DND-41 (cell line): Measurements from ENCODE around the gene KANSL1L.

Source experiments
- ATAC-seq: fragments of 200-7000 bp; cut with Tn5 transposase; 3 replicates; pipeline ENCODE4 v1.9.1; 2021; ENCODE audit warnings: low read depth; ENCODE audit not compliant: insufficient read depth
- DNase-seq: peaks from one replicate; pipeline ENCODE4 v3.0.0-alpha.2; 2020
- H2AFZ ChIP-seq: 2 replicates; pipeline ENCODE4 v1.6.0; 2012; ENCODE audit warnings: low read depth, low read length
- H3K27ac ChIP-seq: 2 replicates; pipeline ENCODE4 v1.5.1; 2012; ENCODE audit warnings: low read length, inconsistent platforms
- H3K27me3 ChIP-seq: fragments of 200-600 bp; sonication (generic); 2 replicates; pipeline ENCODE4 v1.6.0; 2012; ENCODE audit warnings: low read length, mild to moderate bottlenecking, inconsistent platforms; ENCODE audit not compliant: insufficient read depth, poor library complexity
- H3K36me3 ChIP-seq: 2 replicates; pipeline ENCODE4 v1.5.1; 2012; ENCODE audit warnings: low read length, inconsistent platforms; ENCODE audit not compliant: insufficient read depth
- H3K4me1 ChIP-seq: 2 replicates; pipeline ENCODE4 v1.5.1; 2012; ENCODE audit warnings: mild to moderate bottlenecking, low read length; ENCODE audit not compliant: insufficient read depth
- H3K4me2 ChIP-seq: 2 replicates; pipeline ENCODE4 v1.6.0; 2012; ENCODE audit warnings: mild to moderate bottlenecking, moderate library complexity, low read length, inconsistent platforms; ENCODE audit not compliant: insufficient read depth
- H3K4me3 ChIP-seq, 2 experiments: fragments of 200-600 bp in 1 of 2; shearing (Covaris generic) in 1 of 2; 2 replicates each; pipeline ENCODE4 v1.5.1; 2012 to 2016; ENCODE audit warnings: inconsistent platforms in 2 of 2, low read length in 2 of 2, mild to moderate bottlenecking in 2 of 2, low read depth in 1 of 2, moderate library complexity in 1 of 2
- H3K79me2 ChIP-seq: 2 replicates; pipeline ENCODE4 v1.6.0; 2012; ENCODE audit warnings: low read length, inconsistent platforms; ENCODE audit not compliant: insufficient read depth
- H3K9ac ChIP-seq: 2 replicates; pipeline ENCODE4 v1.6.0; 2012; ENCODE audit warnings: low read depth, mild to moderate bottlenecking, inconsistent platforms, low read length, moderate library complexity
- H3K9me3 ChIP-seq: 2 replicates; pipeline ENCODE4 v1.5.1; 2012; ENCODE audit warnings: low read length, moderate library complexity, mild to moderate bottlenecking, inconsistent platforms; ENCODE audit not compliant: insufficient read depth, severe bottlenecking
- H4K20me1 ChIP-seq: 2 replicates; pipeline ENCODE4 v1.6.0; 2012; ENCODE audit warnings: low read length; ENCODE audit not compliant: insufficient read depth
- EZH2 ChIP-seq: IDR thresholded peaks from 3 replicates; pipeline ENCODE4 v1.6.1; 2012; ENCODE audit warnings: borderline replicate concordance, low read depth, mild to moderate bottlenecking, moderate library complexity, low read length, inconsistent platforms; ENCODE audit not compliant: severe bottlenecking
- TF ChIP-seq, protein P1 (sequence below): IDR thresholded peaks from 2 replicates; pipeline ENCODE4 v1.5.1; 2012; ENCODE audit warnings: borderline replicate concordance, low read length, moderate library complexity, mild to moderate bottlenecking; ENCODE audit not compliant: poor library complexity, severe bottlenecking; ENCODE audit errors: extremely low read depth

Gene KANSL1L

DNA sequence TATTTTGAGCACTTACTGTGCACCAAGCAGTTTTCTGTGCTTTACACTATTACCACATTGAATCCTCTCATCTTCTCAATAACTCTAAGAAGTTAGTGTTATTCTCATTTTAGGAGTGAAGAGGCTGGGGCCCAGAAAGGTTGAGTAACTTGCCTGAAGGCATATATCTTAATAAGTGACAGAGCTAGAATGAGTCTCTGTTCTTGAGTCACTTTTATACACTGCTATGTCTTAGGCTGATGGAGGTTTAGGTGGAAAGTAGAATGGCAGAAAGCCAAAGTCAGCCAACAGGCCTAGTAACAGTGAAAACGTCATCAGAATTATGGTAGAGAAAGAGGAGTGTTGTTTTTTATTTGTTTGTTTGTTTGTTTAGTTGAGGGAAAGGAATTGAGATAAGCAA, 196.6 kb downstream of the KANSL1L start:
- H3K9me3 ChIP-seq = no peaks in the 10 kb centered on the region
- no peak overlapping the region for H2AFZ ChIP-seq
- no peaks in the 10 kb centered on the region for H3K36me3 ChIP-seq
- H3K4me3 ChIP-seq = no peak overlapping the region
- no peak for TF ChIP-seq EZH2
- TF ChIP-seq, protein P1, sequence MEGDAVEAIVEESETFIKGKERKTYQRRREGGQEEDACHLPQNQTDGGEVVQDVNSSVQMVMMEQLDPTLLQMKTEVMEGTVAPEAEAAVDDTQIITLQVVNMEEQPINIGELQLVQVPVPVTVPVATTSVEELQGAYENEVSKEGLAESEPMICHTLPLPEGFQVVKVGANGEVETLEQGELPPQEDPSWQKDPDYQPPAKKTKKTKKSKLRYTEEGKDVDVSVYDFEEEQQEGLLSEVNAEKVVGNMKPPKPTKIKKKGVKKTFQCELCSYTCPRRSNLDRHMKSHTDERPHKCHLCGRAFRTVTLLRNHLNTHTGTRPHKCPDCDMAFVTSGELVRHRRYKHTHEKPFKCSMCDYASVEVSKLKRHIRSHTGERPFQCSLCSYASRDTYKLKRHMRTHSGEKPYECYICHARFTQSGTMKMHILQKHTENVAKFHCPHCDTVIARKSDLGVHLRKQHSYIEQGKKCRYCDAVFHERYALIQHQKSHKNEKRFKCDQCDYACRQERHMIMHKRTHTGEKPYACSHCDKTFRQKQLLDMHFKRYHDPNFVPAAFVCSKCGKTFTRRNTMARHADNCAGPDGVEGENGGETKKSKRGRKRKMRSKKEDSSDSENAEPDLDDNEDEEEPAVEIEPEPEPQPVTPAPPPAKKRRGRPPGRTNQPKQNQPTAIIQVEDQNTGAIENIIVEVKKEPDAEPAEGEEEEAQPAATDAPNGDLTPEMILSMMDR = no peak
- no peak overlapping the region for H3K4me2 ChIP-seq
- H4K20me1 ChIP-seq = no peaks in the 10 kb centered on the region
- ATAC-seq (no peak), DNase-seq (no peak)
- no peaks in the 10 kb centered on the region for H3K4me1 ChIP-seq
- H3K27ac ChIP-seq = no peak overlapping the region
- no peaks in the 10 kb centered on the region for H3K79me2 ChIP-seq
- no peak overlapping the region for H3K9ac ChIP-seq
- peaks cover 20% of the 10 kb centered on the region for H3K27me3 ChIP-seq

DNA sequence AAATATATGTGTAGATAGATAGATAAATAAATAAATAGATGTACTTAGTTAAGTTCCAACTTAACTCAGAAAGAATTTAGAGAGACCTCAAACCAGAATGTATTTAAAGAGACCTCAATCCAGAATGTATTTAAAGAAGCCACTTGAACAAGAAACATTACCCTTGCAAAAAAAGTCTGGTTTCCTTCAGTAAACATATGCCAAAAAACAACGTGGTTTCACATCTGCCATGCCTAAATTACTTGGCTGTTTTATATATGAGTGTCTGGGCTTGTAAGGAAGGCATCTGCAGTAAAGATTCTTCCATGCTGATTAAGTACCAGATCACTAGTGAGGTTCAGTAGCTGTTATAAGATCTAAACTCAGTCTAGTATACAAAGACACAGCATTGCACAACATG, 197.9 kb downstream of the KANSL1L start:
- no peak overlapping the region for H2AFZ ChIP-seq
- no peak for DNase-seq
- no peak overlapping the region for H3K27ac ChIP-seq
- no peak overlapping the region for H3K9ac ChIP-seq
- ATAC-seq = no peak
- H3K27me3 ChIP-seq = peaks cover 20% of the 10 kb centered on the region
- no peaks in the 10 kb centered on the region for H3K36me3 ChIP-seq
- H4K20me1 ChIP-seq = no peaks in the 10 kb centered on the region
- TF ChIP-seq EZH2 = no peak
- TF ChIP-seq, protein P1 = no peak
- no peaks in the 10 kb centered on the region for H3K4me1 ChIP-seq
- H3K9me3 ChIP-seq = no peaks in the 10 kb centered on the region
- H3K4me2 ChIP-seq = no peak overlapping the region
- H3K4me3 ChIP-seq = no peak overlapping the region
- no peaks in the 10 kb centered on the region for H3K79me2 ChIP-seq
